ENCODE results near the gene NGB.

DNA sequence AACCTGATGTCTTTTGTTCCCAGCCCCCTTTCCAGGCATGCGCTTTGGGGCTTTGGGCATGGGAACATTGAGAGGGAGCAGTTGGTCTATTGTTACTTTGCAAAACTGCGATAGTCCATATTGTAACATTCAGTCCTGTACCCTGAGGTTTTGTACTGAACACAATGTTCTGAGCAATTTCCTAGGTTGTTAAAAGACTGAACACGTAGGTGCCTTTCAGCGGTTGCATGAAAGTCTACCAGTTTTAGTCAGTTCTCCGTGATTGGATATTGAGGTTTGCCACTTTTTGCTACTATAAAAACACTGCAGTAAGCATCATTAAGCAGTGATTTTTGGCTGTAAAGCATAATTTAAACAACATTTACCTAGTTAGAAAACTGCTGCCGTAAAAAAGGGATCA lies 20.1 kb downstream of the NGB start:
- no peak for TF ChIP-seq POLR2A (IDR thresholded peaks at IDR 0.05; ENCODE audit: low read depth, low read length)
- TF ChIP-seq, protein P1, sequence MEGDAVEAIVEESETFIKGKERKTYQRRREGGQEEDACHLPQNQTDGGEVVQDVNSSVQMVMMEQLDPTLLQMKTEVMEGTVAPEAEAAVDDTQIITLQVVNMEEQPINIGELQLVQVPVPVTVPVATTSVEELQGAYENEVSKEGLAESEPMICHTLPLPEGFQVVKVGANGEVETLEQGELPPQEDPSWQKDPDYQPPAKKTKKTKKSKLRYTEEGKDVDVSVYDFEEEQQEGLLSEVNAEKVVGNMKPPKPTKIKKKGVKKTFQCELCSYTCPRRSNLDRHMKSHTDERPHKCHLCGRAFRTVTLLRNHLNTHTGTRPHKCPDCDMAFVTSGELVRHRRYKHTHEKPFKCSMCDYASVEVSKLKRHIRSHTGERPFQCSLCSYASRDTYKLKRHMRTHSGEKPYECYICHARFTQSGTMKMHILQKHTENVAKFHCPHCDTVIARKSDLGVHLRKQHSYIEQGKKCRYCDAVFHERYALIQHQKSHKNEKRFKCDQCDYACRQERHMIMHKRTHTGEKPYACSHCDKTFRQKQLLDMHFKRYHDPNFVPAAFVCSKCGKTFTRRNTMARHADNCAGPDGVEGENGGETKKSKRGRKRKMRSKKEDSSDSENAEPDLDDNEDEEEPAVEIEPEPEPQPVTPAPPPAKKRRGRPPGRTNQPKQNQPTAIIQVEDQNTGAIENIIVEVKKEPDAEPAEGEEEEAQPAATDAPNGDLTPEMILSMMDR (IDR thresholded peaks at IDR 0.05; ENCODE audit: extremely low read depth in 1 of 2, insufficient read depth in 1 of 2, low read depth in 1 of 2, low read length in 2 of 2): no peak
- TF ChIP-seq, protein P2, sequence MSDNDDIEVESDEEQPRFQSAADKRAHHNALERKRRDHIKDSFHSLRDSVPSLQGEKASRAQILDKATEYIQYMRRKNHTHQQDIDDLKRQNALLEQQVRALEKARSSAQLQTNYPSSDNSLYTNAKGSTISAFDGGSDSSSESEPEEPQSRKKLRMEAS (IDR thresholded peaks at IDR 0.05; ENCODE audit: insufficient read depth, insufficient read length): no peak
- TF ChIP-seq POLR2AphosphoS5 (IDR thresholded peaks at IDR 0.05; ENCODE audit: insufficient read depth, low read depth, low read length): no peak
- TF ChIP-seq JUN (IDR thresholded peaks at IDR 0.05; ENCODE audit: borderline replicate concordance, insufficient read depth, insufficient read length, low read depth): no peak
- no peak for TF ChIP-seq MYC (IDR thresholded peaks at IDR 0.05; ENCODE audit: low read depth, low read length)
